ENCODE data around the gene ARPC4.

DNA sequence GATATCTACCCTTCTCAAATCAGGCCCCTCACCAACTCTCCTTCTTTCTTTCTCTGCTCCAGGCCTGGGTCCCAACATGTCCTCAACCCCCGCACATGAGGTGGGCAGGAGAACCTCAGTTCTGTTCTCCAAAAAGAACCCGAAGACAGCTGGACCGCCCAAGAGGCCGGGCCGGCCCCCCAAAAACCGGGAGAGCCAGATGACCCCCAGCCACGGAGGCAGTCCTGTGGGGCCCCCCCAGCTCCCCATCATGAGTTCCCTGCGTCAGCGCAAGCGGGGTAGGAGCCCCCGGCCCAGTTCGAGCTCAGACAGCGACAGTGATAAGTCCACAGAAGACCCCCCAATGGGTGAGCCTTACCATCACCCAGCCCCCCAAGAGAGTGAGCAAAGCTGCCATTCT, 48.7 kb upstream of the ARPC4 start:
- TF ChIP-seq, protein P1, sequence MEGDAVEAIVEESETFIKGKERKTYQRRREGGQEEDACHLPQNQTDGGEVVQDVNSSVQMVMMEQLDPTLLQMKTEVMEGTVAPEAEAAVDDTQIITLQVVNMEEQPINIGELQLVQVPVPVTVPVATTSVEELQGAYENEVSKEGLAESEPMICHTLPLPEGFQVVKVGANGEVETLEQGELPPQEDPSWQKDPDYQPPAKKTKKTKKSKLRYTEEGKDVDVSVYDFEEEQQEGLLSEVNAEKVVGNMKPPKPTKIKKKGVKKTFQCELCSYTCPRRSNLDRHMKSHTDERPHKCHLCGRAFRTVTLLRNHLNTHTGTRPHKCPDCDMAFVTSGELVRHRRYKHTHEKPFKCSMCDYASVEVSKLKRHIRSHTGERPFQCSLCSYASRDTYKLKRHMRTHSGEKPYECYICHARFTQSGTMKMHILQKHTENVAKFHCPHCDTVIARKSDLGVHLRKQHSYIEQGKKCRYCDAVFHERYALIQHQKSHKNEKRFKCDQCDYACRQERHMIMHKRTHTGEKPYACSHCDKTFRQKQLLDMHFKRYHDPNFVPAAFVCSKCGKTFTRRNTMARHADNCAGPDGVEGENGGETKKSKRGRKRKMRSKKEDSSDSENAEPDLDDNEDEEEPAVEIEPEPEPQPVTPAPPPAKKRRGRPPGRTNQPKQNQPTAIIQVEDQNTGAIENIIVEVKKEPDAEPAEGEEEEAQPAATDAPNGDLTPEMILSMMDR (IDR thresholded peaks at IDR 0.05), result no peak
- TF ChIP-seq POLR2A (IDR thresholded peaks at IDR 0.05), result no peak

Measured in Peyer's patch (tissue), 4 donors.